ENCODE results near the gene HIBADH.

- no peak for TF ChIP-seq GABPA (IDR thresholded peaks at IDR 0.05; ENCODE audit: low read depth)
- TF ChIP-seq PAX8 (IDR thresholded peaks at IDR 0.05): no peak
- no peak for TF ChIP-seq RAD21 (IDR thresholded peaks at IDR 0.05; ENCODE audit: insufficient read depth, low read depth, low read length)
- no peak for TF ChIP-seq HDAC6 (IDR thresholded peaks at IDR 0.05; ENCODE audit: unreplicated experiment)
- TF ChIP-seq CTCF (IDR thresholded peaks at IDR 0.05 in 2 of 3, conservative IDR thresholded peaks at IDR 0.05 in 1 of 3; ENCODE audit: control insufficient read depth in 2 of 3, extremely low read depth in 1 of 3, insufficient read depth in 1 of 3, low read depth in 3 of 3, low read length in 3 of 3): no peak
Measured at GRCh38 chr7:27615420-27616185, 47.1 kb downstream of the HIBADH start.
